BE2C (cell line): ENCODE data around the gene GABPB1.

ENCODE experiments used
- DNase-seq: peaks from one replicate; pipeline ENCODE4 v3.0.0-alpha.2; 2020
- H3K27me3 ChIP-seq: fragments of 250-450 bp; sonication (Bioruptor Pico); 2 replicates; pipeline ENCODE4 v1.5.1; 2020; ENCODE audit warnings: mild to moderate bottlenecking
- H3K36me3 ChIP-seq: fragments of 250-450 bp; sonication (Bioruptor Pico); 2 replicates; pipeline ENCODE4 v1.5.1; 2020; ENCODE audit warnings: mild to moderate bottlenecking
- H3K4me1 ChIP-seq: fragments of 250-450 bp; sonication (Bioruptor Pico); 2 replicates; pipeline ENCODE4 v1.5.1; 2020
- H3K4me3 ChIP-seq: 2 replicates; pipeline ENCODE4 v1.5.1; 2011; ENCODE audit warnings: low read depth, low read length
- H3K9me3 ChIP-seq: fragments of 250-450 bp; sonication (Bioruptor Pico); 2 replicates; pipeline ENCODE4 v1.5.1; 2020
- TF ChIP-seq, protein P1 (sequence below): IDR thresholded peaks from 2 replicates; pipeline ENCODE4 v1.5.1; 2012; ENCODE audit warnings: mild to moderate bottlenecking, low read depth, low read length

The GABPB1 gene

DNA sequence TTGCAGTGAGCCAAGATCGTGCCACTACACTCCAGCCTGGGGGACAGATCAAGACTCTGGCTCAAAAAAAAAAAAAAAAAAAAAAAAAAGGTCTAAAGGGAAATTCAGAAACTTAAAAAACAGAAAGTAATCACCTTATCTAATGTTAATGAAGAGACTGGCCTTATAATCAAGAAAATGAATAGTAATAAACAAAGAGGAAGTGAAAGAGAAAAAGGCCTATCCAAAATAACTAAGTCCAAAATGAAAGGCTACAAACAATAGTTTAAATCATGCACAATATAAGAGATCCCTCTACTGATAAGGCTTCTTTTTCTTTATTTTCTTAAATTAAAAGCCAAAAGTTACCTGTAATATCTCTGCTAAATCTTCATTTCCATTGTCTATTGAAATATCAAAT is 52.4 kb downstream of the GABPB1 start:
- Histone ChIP-seq H3K9me3 (no peaks in the 10 kb centered on the region), H3K4me3 (no peak overlapping the region), H3K36me3 (peaks cover 16% of the 10 kb centered on the region), H3K4me1 (no peaks in the 10 kb centered on the region), H3K27me3 (no peaks in the 10 kb centered on the region)
- no peak for DNase-seq
- TF ChIP-seq, protein P1, sequence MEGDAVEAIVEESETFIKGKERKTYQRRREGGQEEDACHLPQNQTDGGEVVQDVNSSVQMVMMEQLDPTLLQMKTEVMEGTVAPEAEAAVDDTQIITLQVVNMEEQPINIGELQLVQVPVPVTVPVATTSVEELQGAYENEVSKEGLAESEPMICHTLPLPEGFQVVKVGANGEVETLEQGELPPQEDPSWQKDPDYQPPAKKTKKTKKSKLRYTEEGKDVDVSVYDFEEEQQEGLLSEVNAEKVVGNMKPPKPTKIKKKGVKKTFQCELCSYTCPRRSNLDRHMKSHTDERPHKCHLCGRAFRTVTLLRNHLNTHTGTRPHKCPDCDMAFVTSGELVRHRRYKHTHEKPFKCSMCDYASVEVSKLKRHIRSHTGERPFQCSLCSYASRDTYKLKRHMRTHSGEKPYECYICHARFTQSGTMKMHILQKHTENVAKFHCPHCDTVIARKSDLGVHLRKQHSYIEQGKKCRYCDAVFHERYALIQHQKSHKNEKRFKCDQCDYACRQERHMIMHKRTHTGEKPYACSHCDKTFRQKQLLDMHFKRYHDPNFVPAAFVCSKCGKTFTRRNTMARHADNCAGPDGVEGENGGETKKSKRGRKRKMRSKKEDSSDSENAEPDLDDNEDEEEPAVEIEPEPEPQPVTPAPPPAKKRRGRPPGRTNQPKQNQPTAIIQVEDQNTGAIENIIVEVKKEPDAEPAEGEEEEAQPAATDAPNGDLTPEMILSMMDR: no peak

DNA sequence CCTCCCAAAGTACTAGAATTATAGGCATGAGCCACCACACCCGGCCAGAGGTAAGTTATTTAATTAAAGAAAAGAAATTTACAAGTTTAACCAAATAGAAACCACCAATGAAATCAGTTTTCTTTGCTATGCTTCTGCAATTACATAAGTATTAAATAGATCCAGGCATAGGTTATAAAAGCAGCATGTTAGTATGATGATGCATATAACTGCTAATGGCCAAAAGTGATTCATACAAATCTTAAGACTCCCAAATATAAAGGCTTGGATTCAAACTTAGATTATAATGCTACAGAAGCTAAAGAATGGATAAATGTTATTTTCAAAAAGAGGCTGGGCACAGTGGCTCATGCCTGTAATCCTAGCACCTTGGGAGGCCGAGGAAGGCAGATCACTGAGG is 56.7 kb downstream of the GABPB1 start:
- no peak for DNase-seq
- TF ChIP-seq, protein P1: no peak
- H3K4me1 ChIP-seq: no peaks in the 10 kb centered on the region
- no peaks in the 10 kb centered on the region for H3K9me3 ChIP-seq
- H3K36me3 ChIP-seq: peaks cover 16% of the 10 kb centered on the region
- H3K27me3 ChIP-seq: no peaks in the 10 kb centered on the region
- no peak overlapping the region for H3K4me3 ChIP-seq

DNA sequence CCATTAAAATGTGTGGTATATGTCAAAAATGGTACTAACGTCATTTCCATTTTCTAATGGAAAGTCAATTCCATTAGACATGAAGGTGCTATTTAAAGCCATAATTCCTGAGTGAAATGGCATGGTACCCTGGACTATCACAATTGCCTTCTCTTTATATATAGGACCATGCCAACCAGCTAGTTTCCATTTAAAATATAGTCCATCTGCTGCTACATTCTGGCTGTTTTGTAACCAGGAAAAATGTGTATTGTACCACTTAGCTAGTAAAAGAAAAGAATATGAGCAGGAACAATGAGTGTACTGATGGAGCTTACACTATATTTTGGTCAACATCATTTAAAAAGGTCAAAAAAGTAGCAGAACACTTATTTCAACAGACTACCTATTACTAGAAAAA is 59.0 kb downstream of the GABPB1 start:
- peaks cover 9% of the 10 kb centered on the region for H3K36me3 ChIP-seq
- H3K4me1 ChIP-seq: no peaks in the 10 kb centered on the region
- TF ChIP-seq, protein P1: no peak
- no peak for DNase-seq
- H3K27me3 ChIP-seq: no peaks in the 10 kb centered on the region
- H3K4me3 ChIP-seq: no peak overlapping the region
- H3K9me3 ChIP-seq: no peaks in the 10 kb centered on the region

DNA sequence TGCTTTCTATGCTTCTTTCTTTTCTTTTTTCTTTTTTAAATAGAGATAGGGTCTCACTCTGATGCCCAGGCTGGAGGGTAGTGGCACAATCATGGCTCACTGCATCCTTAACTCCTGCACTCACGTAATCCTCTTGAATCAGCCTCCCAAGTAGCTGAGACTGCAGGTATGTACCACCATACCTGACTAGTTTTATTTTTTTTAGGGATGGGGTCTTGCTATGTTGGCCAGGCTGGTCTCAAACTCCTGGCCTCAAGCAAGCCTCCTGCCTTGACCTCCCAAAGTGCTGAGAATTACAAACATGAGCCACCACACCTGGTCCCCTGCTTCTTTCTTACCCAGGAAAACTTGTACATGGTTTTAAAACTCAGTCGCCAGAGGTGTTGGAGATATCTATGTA is 65.2 kb downstream of the GABPB1 start:
- Histone ChIP-seq H3K4me3 (no peak overlapping the region), H3K27me3 (no peaks in the 10 kb centered on the region), H3K36me3 (peaks cover 19% of the 10 kb centered on the region), H3K9me3 (no peaks in the 10 kb centered on the region), H3K4me1 (no peaks in the 10 kb centered on the region; the same call in 1 of the 2 replicates)
- TF ChIP-seq, protein P1: no peak
- DNase-seq: no peak

DNA sequence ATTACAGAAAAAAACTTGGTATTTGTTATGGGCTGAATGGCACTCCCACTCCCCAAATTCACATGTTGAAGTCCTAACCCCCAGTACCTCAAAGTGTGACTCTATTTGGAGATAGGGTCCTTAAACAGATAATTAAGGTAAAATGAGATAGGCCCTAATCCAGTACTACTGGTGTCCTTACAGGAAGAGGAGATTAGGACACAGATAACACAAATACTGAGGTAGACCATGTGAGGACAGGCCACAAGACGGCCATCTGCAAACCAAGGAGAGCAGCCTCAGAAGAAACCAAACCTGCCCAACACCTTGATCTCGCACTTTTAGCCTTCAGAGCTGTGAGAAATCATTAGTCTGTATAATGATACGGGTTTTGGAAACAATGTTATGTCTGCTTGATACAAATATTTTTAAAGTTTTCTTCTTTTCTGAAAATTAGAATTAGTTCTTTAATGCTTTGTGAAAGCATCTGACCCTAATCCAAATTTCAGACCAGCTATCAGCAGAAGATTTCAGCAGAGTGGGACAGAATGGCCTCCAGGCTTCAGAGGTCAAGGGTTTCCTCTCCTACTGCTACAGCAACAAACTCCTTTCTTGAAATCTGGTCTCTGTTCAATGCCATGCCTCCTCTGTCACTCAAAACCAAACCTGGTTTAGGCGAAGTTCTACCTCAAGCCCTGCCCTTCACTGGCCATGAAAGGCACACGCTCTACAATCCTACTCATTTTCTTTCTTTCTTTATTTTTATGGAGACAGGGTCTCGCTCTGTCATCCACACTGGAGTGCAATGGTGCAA is 67.5 kb downstream of the GABPB1 start:
- H3K4me3 ChIP-seq: no peak overlapping the region
- no peaks in the 10 kb centered on the region for H3K27me3 ChIP-seq
- H3K9me3 ChIP-seq: no peaks in the 10 kb centered on the region
- H3K36me3 ChIP-seq: peaks cover 19% of the 10 kb centered on the region
- no peak for DNase-seq
- no peaks in the 10 kb centered on the region; the same call in 1 of the 2 replicates for H3K4me1 ChIP-seq
- TF ChIP-seq, protein P1: no peak

DNA sequence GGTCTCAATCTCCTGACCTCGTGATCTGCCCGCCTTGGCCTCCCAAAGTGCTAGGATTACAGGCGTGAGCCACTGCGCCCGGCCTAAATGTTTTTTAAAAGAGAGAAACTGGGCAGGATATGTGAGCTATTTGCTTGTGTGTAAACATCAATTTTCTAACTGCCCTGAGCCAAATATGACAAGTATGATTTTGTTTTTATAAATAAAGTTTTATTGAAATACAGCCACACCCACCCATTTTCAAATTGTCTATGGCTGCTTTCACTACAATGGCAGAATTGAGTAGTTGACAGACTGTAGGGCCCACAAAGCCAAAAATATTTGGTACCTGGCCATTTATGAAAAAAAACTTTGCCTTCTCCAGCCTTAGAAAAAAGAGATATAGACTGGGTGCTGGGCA is 73.6 kb downstream of the GABPB1 start:
- peaks cover 3% of the 10 kb centered on the region; the same call in 1 of the 2 replicates for H3K36me3 ChIP-seq
- TF ChIP-seq, protein P1: no peak
- H3K4me3 ChIP-seq: no peak overlapping the region
- DNase-seq: no peak
- H3K9me3 ChIP-seq: no peaks in the 10 kb centered on the region
- H3K27me3 ChIP-seq: no peaks in the 10 kb centered on the region
- no peaks in the 10 kb centered on the region; the same call in 1 of the 2 replicates for H3K4me1 ChIP-seq
